ENCODE results near the gene FAM171A2. TPM values are rescaled to one million over a fixed set of nuclear protein-coding genes. Genes with fewer than 3 reads are reported as not detected.
"Not testable (repeated sequence)": the region's sequence is repeated elsewhere in the genome, so short reads cannot be mapped to it uniquely, and the experiment has no call there.

Gene FAM171A2
- total RNA-seq, 4 donors from 2014 or later, result 0.27 to 5.0 (median 0.88) TPM; not detected in 1

DNA sequence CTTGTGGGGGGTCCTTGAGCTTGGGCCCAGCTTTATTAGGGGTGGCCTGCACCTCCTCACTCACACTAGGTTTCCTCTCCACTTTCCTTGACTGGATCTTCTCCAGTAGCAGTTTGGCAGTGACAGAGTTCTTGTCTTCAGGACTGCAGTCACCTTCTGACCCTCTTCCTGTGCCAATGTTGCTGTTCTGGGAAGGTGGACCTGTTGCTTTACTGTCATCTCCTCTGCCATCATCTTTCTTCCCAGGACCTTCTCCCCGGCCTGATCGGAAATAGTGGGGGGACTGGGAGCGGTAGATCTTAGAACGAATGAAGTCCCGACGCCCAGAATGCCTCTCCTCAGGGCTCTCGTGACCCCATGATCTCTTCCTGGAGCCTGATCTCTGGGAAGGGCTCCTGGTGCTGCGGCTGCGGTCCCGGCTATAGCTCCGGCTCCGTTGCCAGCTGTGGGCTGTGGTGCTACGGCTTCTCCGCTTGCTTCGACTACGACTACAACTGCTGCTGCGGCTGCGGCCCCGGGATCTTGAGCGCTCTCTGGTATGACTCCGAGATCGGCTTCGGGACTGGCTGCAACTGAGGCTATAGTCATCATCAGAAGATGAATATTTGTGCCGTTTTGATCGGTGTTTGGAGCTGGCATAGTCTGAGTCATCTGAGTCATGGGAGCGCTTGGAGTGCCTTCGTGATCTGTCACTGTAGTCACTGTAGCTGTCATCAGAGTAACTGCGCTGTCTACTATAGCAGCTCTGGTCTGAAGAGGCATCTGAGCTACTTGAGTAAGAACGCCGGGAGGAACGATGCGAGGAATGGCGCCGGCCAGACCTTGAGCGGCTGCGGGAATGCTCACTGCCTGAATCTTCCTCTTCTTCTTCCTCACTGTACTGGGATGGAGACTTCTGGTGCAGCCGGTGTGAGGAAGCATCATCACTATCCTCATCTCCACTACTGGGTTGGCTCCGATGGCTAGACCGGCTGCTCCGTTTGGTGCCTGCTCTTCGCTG is 35.3 kb upstream of the FAM171A2 start:
- no peaks in the 10 kb centered on the region for H3K27me3 ChIP-seq
- H3K9me3 ChIP-seq, result no peaks in the 10 kb centered on the region
- no peak overlapping the region for H3K4me3 ChIP-seq
- H3K4me1 ChIP-seq, result no peaks in the 10 kb centered on the region
- peaks cover 0 to 69% (median 0%) of the 10 kb centered on the region in 3 donors for H3K36me3 ChIP-seq
- DNase-seq, result no peak
- TF ChIP-seq POLR2A (IDR thresholded peaks at IDR 0.05), result no peak
- TF ChIP-seq, protein P1, sequence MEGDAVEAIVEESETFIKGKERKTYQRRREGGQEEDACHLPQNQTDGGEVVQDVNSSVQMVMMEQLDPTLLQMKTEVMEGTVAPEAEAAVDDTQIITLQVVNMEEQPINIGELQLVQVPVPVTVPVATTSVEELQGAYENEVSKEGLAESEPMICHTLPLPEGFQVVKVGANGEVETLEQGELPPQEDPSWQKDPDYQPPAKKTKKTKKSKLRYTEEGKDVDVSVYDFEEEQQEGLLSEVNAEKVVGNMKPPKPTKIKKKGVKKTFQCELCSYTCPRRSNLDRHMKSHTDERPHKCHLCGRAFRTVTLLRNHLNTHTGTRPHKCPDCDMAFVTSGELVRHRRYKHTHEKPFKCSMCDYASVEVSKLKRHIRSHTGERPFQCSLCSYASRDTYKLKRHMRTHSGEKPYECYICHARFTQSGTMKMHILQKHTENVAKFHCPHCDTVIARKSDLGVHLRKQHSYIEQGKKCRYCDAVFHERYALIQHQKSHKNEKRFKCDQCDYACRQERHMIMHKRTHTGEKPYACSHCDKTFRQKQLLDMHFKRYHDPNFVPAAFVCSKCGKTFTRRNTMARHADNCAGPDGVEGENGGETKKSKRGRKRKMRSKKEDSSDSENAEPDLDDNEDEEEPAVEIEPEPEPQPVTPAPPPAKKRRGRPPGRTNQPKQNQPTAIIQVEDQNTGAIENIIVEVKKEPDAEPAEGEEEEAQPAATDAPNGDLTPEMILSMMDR (IDR thresholded peaks at IDR 0.05), result no peak
- H3K27ac ChIP-seq, result no peak overlapping the region

DNA sequence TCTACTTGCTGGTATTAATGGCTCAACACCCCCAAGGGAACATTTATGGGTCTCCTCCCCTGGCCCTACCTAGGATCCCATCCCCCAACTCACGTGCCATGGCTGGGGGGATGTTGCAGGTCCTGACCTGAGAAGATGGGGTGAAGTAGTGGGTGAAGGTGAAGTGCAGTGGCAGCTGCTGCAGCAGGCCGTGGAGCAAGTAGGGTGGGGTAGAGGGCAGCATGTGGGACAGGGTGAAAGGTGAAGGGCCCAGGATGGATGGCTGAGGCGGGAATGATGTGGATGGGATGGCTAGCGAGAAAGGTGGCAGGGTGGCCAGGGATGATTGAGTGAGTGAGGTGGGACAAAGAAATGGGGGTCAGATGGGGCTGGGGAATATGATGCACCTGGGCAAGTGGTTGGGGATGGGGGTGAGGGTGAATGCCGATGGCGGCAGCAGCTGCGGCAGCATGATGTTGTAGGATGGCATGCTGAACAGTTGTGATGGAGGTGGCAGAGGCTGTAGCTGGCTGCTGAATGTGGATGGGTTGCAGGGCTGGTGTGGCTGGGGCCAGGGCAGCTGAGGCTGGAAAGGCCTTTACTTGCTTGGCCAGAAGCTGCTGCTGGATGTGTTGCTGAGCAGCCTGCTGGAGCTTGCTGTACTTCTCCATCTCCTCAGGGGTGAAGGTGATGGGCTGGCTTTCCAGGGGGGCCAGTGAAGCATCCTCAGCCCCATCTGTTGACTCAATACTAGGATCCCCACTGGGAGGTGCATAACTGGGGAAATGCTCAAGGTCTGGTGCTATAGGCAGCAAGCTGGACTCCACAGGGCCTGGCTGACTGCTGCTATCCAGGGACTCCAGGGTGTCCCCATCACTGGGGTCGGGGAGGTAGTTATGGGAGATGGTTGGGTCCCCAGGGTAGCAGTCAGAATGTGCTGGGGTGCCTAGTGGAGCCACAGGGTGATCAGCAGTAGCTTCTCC is 34.1 kb upstream of the FAM171A2 start:
- TF ChIP-seq, protein P1 (IDR thresholded peaks at IDR 0.05), result no peak
- no peak for TF ChIP-seq POLR2A (IDR thresholded peaks at IDR 0.05)
- Histone ChIP-seq H3K4me1 (no peaks in the 10 kb centered on the region), H3K4me3 (no peak overlapping the region), H3K27me3 (no peaks in the 10 kb centered on the region), H3K9me3 (no peaks in the 10 kb centered on the region), H3K27ac (no peak overlapping the region), H3K36me3 (peaks cover 0 to 57% (median 0%) of the 10 kb centered on the region in 3 donors)
- DNase-seq, result no peak

DNA sequence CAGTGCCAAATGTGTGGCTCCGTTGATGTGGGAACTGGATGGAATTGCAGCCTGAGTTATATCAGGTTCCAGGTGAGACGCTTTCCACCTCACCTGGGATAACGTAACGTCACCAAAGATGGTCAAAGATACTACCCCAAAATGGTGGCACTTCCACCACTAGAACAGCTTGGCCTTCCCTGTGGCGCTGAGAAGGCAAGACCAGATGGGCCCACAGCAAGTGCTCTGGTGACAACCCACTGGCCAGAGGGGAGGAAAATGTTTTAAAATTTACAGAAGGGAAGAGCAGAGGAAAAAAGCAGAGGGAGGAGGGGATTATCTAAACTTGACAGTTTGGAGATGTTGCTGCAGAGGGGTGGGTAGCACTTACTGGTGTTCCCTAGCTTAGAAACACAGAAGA is 33.3 kb upstream of the FAM171A2 start:
- no peak for DNase-seq
- Histone ChIP-seq H3K4me1 (no peaks in the 10 kb centered on the region), H3K4me3 (no peak overlapping the region), H3K9me3 (no peaks in the 10 kb centered on the region), H3K36me3 (peaks cover 0 to 50% (median 0%) of the 10 kb centered on the region in 3 donors), H3K27me3 (no peaks in the 10 kb centered on the region), H3K27ac (no peak overlapping the region)
- TF ChIP-seq POLR2A (IDR thresholded peaks at IDR 0.05), result no peak
- TF ChIP-seq, protein P1 (IDR thresholded peaks at IDR 0.05), result no peak

DNA sequence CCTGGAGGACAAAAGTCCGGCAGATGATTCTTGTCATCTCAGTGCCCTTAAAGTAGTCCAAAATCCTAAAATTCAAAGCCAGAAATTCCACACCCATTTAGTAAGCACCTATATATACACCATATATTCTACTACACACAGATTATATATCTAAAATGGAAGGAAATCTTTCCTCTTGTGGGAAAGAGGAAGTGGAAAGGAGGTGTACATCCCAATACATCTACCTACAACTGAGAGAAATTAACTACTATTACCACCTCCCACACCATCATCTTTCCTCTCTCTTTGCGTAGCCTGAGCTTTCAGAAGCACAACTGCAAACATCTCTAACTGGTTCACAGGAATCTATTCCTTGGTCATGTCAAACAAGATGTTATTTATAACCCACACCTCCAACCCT is 31.2 kb upstream of the FAM171A2 start:
- no peaks in the 10 kb centered on the region for H3K9me3 ChIP-seq
- H3K27ac ChIP-seq, result no peak overlapping the region
- no peak for DNase-seq
- H3K27me3 ChIP-seq, result no peaks in the 10 kb centered on the region
- no peaks in the 10 kb centered on the region for H3K4me1 ChIP-seq
- TF ChIP-seq, protein P1 (IDR thresholded peaks at IDR 0.05), result no peak
- TF ChIP-seq POLR2A (IDR thresholded peaks at IDR 0.05), result no peak
- peaks cover 0 to 29% (median 0%) of the 10 kb centered on the region in 3 donors for H3K36me3 ChIP-seq
- H3K4me3 ChIP-seq, result no peak overlapping the region

DNA sequence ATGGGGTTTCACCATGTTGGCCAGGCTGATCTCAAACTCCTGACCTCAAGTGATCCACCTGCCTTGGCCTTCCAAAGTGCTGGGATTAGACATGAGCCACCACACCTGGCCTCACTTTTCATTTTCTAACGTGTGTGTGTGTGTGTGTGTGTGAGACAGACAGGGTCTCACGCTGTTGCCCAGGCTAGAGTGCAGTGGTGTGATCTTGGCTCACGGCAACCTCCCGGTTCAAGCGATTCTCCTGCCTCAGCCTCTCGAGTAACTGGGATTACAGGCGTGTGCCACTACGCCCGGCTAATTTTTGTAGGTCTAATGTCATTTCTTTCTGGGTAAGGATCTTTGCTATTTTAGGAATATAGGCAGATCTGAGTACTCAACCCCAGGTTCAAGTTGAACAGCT is 30.5 kb upstream of the FAM171A2 start:
- not testable (repeated sequence) for H3K27me3 ChIP-seq, DNase-seq, H3K4me1 ChIP-seq, H3K27ac ChIP-seq, H3K9me3 ChIP-seq, H3K4me3 ChIP-seq
- peaks cover 0 to 22% (median 0%) of the 10 kb centered on the region in 3 donors for H3K36me3 ChIP-seq

Data from Peyer's patch (tissue), 4 donors.